22Rv1 (cell line): Measurements from ENCODE around the gene RNF144B.

Experiments
- ZFX ChIP-seq: fragments of 450-650 bp; IDR thresholded peaks from 2 replicates; pipeline ENCODE4 v1.6.1; 2017; ENCODE audit warnings: antibody characterized with exemption, borderline replicate concordance
- TF ChIP-seq, protein P1 (sequence below): fragments of 450-650 bp; IDR thresholded peaks from 2 replicates; pipeline ENCODE4 v1.5.1; 2017; ENCODE audit warnings: mild to moderate bottlenecking

DNA sequence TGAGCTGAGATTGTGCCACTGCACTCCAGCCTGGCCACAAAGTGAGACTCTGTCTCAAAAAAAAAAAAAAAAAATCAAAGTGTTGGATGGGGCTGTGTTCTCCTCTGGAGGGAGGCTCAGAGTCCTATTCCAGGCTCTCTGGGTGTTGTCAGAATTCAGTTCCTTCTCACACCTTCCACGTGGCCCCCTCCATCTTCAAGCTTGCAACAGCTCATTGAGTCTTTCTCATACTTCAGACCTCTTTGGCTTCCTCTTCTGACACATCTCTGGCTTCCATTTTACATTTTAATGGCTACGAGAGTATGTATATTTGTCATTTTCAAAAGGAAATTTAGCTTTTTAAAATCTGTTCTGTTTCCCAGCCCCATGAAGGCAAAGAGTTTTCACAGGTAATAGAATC, 85.8 kb downstream of the RNF144B start:
- TF ChIP-seq, protein P1, sequence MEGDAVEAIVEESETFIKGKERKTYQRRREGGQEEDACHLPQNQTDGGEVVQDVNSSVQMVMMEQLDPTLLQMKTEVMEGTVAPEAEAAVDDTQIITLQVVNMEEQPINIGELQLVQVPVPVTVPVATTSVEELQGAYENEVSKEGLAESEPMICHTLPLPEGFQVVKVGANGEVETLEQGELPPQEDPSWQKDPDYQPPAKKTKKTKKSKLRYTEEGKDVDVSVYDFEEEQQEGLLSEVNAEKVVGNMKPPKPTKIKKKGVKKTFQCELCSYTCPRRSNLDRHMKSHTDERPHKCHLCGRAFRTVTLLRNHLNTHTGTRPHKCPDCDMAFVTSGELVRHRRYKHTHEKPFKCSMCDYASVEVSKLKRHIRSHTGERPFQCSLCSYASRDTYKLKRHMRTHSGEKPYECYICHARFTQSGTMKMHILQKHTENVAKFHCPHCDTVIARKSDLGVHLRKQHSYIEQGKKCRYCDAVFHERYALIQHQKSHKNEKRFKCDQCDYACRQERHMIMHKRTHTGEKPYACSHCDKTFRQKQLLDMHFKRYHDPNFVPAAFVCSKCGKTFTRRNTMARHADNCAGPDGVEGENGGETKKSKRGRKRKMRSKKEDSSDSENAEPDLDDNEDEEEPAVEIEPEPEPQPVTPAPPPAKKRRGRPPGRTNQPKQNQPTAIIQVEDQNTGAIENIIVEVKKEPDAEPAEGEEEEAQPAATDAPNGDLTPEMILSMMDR = no peak
- no peak for TF ChIP-seq ZFX
